Measurements from ENCODE around the gene DUSP7.

GRCh38 chr3:52034651-52035050, 21.7 kb downstream of the DUSP7 start:
- TF ChIP-seq CTCF (IDR thresholded peaks at IDR 0.05; ENCODE audit: poor library complexity) (no peak), EZH2 (IDR thresholded peaks at IDR 0.05; ENCODE audit: borderline replicate concordance) (no peak)

Data from hepatocyte (in vitro differentiated cells).